Activated CD4-positive, alpha-beta T cell treated with anti-CD3 and anti-CD28 coated beads, Interleukin-2, amount 50 U/mL, for 16 hours (primary cell): ENCODE results near the gene MAGI2.

Source experiments
- DNase-seq: peaks from one replicate; pipeline ENCODE4 v3.0.0-alpha.2; 2020

The MAGI2 gene

DNA sequence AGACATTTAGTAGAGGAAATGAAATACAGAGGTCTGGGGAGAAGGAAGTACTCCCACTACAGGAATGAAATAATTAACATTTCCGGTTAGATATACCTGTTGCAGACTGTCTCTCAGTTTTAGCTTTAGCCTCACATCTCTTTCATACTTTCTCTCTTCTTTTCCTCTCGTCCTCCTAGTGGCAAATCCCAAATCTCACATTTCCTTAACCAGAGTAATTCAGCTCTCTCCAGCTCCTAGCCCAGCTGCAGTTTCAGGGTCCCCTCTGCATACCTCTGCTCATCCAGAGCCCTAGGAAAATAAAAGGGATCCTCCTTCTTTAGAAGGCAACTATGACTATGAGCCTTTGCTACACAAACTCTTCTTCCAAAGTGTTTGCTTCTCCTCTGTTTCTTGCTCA, 1011.7 kb downstream of the MAGI2 start:
- DNase-seq: no peak

DNA sequence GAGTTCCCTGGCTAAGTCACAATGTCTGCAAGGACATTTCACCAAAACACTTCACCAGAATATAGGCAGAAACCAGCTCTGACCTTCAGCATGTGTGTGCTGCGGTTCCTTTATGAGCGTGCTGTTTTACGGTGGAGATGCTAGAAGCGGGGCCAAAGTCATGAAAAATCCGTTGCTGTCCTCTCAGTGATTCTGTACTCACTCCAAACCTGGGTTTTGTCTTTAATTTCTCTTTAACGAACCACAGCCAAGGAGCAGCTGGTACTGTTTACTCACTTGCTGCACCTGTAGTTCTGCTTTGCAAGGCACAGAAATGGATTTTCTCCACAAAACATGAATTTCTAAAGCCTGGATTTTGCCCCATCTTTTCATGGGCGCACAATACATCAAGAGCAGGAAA, 1015.0 kb downstream of the MAGI2 start:
- DNase-seq: no peak

DNA sequence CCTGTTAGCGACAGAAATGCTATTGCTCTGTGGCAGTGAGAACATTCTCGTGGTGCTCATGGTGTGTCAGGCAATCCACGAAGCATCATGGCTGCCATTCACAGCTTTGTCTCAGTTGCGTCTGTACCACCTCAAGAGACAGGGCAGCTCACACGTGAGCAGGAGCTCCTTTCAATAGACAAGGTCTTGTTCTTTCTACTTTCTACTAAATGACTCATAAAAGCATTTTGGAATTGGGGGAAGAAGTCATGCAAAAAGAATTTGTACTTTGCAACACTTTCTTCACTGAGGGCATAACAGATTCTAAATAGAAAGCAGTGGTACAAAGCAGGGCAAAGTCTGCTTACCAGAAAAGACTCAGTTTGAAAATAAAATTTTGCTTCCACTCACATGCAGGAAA, 1016.3 kb downstream of the MAGI2 start:
- no peak for DNase-seq

DNA sequence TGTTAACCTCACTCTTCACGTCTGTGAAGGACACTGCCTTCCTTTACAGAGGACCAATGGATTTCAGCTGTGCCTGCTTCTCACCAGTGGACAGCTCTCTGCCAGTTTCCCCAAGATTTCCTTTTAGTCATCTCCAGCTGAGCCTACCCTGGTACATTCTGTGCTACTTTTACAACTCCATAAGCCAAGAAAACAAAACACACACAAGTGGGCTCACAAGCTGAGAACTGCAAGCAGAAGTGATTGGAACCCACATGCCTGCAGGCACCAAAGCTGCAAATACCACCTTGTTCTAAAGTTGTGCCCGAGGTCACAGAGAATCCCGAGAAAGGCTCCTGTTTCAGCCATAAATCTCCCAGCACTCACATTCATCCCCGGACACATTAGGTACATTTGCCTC, 1018.1 kb downstream of the MAGI2 start:
- no peak for DNase-seq

DNA sequence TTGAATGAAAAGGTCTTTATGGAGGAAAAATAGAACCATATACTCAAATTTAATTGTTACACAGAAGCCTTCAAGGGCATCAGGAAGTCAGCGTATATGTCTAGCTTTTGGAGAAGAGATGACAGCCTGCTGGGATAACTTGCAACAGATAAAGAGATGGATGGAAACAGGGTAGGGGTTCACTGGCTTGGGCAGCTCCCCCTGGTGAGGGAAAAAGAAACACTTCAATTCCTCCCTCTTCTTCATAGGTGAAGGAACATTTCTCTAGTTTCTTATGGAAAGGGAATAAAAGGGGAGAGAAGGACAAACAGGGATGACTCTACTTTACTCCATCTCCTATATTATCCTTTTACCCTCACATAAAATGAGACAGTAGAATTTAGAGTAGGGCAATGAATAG, 1019.2 kb downstream of the MAGI2 start:
- no peak for DNase-seq

DNA sequence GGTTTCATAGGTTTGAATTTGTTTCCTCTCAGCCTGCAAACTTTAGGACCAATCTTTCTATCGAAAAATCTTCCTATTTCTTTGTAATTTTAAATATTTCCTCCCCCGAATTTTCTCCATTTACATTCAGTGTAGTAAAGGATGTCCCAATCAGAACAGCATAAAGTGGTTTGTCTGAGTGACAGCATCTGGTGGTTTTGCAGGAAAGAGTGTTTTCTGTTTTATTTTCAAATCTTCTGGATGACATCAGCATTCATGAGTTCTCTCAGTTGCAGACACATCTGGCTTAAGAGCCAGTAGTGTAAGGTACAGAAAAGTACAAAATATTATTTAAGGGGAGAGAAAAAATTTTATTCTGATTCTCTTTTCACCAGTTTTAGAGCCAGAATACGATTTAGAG, 1020.0 kb downstream of the MAGI2 start:
- DNase-seq: no peak

DNA sequence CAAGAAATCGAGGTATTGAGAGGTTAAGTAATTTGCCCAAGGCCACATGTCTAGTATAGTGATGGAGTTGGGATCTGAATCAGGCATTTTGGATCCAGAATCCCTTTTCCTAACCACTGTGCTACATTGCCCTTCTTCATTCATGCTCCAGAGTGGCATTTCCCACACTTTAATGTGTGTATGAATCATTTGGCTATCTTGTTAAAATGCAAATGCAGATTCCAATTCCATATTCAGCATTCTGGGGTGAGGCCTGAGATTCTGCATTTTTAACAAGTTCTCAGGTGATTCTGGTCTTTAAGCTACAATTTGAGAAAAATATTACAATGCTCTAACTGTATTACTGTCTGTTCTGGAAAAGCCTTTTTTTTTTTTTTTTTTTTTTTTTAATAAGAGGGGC, 1023.6 kb downstream of the MAGI2 start:
- DNase-seq: no peak

DNA sequence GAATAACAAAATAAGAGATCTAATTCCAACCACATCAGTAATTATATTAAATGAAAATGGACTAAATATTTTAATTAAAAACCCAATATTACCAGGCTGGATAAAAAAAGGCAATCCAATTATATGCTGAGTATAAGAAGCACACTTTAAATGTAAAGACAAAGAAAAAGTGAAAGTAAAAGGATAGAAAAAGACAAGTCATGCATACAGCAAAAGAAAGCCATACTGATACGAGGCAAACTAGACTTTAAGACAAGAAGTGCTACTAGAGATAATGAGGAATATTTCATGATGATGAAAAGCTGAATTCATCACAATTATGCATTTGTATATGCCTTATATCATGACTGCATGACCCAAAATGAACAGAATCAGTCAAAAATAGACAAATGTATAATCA, 1026.3 kb downstream of the MAGI2 start:
- no peak for DNase-seq

DNA sequence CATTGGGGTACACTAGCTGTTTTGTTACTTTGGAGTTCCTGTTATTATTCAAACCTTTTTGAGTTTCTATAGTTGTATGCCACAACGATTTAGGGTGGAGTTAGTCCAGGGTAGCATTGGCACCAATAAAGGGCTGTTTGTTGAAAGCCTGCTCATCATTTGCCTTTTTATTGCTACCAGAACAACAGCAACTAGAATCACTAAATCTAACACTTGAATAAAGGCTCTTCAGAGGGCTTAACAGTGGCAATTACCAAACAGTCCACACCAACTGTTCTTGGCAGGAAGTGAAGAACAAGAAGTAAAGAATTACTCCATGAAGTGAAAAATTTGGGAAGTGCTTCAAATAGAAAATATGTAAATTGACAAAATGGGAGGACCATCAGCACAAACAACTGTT, 1033.5 kb downstream of the MAGI2 start:
- no peak for DNase-seq

DNA sequence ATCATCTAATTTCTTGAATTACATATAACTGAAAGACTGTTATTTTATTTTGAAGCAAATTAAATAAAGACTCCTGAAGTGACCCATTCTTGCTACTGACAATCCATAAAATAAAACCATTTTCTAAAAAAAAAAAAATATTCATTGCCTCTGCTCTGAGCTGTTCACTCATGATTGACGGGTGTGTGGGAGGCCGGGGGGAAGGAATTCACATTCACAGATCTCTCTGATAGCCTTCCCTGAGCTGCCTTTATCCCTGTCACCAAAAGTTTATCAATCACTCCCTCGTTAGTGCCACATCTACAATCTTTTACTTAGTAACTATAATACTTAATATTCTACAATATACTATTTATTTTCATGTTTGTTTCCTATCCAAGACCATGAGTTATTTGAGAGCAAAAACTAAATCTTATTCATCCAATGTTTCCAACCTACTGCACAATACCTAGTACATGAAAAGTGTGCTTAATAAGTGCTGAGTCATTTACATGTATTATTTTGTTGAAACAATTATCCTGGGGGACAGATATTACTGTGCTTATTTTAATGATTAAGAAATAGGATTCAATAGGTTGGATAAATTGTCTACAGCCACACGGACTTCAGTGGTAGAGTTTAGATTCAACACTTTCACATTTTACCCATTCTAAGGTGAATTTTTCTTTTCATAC, 1036.2 kb downstream of the MAGI2 start:
- DNase-seq: no peak

DNA sequence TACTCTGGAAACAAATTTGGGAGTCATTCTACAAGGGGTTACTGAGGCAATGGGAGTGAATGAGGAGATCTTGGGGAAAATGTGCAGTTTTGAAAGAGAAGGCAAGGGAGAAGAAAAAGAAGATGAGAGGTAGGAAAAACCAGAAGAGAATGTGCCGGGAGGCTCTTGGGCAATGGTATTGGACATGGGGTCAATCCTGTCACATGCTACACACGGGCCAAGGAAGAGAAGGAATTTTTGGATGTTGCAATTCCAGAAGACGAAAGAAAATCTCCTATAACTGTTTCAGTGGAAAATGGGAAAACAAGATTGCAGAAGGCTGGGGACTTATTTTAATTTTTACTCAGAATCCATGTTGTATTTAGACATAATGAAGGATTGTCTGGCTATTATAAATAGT, 1039.9 kb downstream of the MAGI2 start:
- DNase-seq: no peak

DNA sequence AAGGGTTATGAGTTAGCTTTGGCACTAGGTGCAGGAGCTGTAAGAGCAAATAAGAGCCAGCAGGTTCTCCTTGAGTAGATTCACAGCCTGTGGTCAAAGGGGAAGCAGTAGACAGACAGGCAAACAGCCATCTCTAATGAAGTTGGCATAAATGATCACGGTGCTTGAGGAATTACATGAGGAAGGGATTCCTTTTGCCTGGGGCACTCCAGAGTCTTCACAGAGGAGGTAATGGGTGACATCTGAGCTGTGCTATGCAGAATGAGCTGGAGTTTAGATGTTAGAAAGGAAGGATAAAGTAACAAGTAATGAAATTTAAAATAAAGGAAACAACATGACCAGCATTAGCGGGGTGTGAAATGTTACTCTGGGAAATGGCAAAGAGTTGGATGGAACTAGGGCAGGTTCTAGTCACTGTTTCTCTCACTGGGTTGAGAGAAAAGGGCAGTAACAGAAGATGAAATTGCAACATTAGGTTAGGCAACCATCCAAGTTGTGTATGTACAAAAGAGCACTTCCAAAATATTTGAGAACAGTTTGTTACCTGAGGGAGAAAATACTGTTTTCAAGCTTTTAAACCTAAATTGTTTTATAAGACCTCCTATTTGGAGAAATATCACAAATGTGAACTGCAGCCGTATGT, 1041.1 kb downstream of the MAGI2 start:
- DNase-seq: no peak

DNA sequence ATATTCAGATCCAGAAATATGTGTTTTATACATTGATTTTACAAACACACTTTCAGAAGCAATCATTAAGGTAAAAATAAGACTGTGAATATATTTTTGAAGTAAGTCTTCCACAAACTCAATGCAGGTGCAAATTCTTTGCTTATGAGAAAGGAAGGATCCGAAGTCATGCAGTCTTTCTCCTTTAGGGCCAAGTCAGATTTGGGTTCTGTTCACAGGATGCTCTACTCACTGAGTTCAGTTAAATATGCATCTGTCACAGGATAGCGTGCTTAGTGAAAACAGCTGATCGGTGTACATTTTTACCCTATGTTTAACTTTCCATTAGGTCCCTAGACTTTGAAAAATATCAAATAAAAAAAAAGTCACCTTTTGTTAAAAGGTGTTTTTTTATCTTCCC, 1046.4 kb downstream of the MAGI2 start:
- no peak for DNase-seq

DNA sequence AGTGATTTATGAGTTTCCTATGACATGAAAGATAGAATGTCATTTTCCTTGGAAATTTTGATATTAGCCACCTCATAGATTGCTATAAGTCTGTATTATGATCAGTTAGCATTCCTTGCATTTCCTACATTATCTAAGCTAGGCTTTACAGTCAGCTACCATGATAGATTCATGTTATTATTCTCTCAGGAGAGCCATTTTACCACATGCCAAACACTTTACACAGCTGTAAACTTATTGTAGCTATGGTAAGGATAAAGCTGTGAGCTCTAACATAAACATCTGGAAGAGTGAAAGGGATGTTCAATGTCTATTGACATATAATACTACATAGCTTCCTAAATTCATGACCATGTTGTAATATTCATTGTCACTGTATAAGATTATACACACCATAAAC, 1046.9 kb downstream of the MAGI2 start:
- no peak for DNase-seq

DNA sequence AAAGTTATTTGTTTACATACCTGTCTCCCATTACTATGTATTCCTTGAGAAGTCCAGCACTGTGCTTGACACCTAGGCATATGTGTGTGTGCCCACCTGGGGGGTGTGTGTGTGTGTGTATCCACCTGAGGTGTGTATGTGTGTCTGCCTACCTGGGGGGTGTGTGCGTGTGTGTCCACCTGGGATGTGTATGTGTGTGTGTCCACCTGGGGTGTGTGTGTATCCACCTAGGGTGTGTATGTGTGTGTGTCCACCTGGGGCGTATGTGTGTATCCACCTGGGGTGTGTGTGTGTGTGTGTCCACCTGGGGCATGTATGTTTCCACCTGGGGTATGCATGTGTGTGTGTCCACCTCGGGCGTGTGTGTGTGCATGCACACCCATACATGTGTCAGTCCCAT, 1051.4 kb downstream of the MAGI2 start:
- DNase-seq: no peak

DNA sequence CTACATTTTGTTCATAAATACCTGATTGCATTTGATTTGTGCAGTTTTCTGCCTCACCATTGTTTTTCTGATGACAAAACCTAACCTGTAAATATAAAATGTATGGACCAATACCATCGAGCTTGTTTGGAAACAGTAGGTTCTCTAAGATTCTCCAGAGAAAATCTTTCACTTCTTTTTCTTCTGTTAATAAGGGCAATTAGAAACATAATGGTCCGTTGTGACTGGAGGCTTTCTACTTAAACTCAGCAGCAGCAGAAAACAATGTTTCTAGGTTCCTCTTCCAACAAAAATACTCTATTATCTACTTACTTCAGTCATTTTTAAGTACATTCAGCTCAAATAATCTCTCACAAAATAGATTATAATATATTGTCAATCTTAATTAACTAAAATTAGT, 1053.4 kb downstream of the MAGI2 start:
- no peak for DNase-seq

DNA sequence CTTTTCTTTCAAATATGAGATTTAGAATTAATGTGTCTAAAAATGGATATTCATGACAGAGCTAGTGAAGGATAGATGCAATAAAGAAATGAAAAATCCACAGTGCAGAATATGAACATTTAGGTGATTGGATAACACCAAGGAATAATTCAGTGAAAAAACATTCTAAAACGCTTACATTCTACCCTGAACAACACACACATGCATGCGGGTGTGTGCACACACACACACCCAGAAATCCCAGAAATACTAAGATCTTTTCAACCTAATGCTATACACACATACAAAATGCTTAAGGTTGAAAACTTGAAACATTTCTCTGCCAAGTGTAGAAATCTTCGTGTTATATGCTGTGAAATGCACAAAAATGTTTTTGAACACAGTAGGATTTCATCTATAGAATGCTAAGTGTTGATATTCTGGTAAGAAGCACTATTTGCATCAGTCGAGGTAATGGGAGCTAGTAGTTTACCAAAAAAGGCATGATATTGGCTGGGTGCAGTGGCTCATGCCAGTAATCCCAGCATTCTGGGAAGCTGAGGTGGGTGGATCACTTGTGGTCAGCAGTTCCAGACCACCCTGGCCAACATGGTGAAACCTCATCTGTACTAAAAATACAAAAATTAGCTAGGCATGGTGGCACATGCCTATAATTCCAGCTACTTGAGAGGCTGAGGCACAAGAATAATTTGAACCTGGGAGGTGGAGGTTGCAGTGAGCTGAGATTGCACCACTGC, 1054.3 kb downstream of the MAGI2 start:
- DNase-seq: no peak

DNA sequence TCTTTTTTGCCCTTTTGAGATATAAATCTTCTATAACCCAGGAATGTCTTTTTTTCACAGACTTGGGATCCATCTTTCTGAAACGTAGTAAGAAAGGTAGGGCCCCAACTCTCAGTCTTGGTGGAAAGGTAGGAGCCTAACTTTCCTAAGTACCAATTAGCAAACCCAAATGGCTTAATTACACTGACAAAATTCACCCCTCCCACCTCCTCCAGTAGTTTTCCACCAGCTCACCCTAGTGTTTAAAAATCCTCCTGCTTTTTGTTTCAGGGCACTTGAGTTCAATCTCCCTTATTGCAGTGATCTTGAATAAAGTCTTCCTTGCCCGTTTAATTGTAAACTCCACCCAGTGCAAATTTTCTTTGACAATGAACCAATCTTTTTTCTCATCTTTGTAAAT, 1054.9 kb downstream of the MAGI2 start:
- DNase-seq: no peak

DNA sequence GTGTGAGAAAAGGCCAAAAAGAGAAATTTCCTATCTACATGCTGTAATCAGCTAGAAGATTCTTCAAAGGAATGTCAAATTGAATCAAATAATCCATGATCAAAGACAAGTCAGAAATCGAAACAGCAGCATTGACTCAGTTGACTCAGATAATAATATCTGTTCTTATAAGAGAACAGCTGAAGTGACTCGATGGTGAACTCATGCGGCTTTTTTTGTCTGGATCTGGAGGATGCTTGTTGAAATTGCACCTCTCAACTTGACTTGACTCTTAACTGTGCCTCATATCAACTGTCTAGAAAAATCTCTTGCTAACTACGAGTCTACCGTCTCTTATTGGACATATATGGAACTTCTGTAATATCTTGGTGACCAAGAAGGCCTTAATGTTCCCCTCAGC, 1055.4 kb downstream of the MAGI2 start:
- no peak for DNase-seq

DNA sequence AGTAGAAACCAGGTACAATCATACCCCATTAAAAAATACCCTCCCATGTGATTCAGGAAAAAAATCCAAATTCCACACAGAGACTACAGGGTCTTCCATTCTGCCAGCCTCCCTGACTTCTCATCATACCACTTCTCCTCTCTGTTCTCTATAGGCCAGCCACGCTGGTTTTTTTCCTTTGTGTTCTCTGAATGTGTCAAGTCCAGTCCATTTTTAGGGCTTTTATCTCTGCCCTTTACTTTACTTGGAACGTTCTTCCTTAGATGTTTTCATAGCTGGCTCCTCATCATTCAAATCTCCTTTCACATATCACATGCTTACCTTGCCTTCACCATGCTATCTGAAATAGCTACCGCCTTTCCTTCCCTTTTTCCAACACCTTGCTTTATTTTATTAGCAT, 1057.3 kb downstream of the MAGI2 start:
- DNase-seq: no peak

DNA sequence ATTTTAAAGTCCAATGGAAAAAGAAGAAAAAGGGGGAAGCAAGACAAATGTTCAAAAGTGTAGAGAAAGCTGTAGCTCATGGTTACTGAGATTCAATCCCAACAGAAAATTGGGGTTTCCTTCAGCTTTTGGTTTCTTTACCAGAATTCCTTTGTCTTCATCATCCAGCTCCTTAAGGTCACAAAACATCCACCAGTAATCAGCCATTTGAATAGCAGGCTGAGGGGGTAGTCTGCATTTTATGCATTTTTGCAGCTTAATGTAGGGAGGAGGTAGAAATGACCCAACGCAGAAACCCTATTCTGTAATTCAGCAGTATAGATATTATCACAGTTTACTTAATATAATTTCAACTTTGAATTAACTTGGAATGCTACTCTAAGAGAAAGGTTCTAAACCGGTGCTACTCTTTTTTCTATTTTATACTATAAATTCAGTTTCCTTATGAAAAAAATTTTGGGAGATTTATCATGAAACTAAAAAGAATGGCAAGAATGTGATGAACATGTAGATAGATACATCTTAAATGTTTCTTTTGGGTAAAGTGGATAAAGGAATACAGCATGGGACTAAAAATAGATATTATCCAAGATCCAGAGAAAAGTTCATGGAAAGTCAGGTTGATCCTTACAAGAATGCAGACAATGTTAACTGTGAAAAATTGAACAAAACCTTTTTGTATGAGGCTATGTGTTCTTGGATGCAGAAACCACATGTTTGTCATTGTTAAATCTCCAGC, 1058.0 kb downstream of the MAGI2 start:
- no peak for DNase-seq

DNA sequence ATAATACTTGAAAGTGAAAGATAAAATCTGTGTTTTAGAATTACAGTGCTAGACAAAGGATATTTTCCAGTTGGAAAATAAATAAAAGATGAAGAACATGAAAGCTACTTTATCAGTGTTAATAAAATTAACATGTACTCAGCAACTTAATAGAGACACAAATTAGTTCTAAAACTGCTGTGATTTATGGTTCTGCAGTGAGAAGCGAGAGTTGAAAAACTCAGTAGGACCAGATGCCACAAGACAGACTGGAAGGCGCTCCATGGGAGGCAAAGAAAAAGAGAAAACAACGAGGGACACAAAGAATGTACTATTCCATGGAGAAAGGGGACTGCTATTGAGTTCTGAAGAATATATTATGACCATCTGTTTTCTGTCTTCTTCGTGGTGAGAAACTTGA, 1064.4 kb downstream of the MAGI2 start:
- no peak for DNase-seq

DNA sequence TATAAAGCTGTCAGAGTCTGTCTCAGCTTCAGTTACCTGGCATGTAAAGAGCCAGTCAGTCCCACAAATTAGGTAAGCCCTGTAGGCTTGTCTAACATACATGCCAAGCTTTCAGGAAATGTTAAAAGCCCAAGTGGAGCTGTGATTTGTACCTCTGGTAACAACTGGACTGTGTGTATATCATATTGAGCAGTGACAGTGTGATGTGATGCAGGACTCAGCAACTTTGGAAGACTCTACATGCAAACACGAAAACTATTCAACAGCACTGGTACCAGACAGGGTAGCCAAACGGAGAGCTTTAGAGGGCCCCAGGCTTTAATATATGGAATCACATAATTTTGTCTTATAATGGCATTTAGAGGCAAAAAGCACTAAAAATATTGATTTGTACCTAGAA, 1066.9 kb downstream of the MAGI2 start:
- no peak for DNase-seq
